Hypothalamus (tissue), 51 donors: ENCODE measurements around the gene C1orf159.

ENCODE experiments used
- DNase-seq, 51 donors: peaks; one replicate each; lab custom pipeline; 2025; lab: John Stamatoyannopoulos, UW

C1orf159 gene

DNA sequence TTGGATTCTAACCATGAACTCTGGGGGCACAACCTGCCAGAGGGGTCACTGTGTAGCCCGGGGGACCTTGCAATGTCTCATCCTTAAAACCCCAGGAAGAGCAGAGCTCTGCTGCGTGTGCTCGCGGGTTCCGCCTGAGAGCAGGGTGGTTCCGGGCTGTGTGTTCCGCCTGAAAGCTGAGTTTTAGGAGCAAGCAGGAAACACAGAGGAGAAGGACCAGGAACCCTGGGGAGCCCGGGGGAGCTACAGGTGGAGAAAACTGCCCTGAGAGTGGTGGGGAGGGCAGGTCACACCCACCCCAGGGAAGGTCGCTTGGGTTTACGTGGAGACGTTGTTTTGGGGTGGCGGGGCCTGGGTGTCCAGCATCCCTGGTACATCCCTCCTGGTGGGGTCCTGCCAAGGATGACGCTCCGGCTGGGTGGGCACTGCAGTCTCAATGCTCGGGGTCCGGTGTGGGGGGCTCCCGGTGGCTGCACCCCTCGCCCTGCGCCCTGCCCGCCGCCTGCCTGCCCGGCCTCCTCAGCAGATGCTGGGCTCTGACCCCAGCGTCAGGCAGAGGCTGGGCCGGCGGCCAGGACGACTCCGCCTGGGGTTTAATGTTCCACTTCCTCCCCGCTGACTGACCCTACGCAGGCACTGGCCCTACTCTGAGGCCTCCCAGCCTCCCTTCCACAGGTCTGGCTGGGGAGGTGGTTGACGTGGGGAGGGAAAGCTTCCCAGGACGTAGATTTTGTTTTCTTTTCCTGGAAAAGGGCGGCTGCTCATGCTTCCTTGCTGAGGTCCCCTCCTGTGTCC, 17.3 kb upstream of the C1orf159 start:
- DNase-seq, result no peak

DNA sequence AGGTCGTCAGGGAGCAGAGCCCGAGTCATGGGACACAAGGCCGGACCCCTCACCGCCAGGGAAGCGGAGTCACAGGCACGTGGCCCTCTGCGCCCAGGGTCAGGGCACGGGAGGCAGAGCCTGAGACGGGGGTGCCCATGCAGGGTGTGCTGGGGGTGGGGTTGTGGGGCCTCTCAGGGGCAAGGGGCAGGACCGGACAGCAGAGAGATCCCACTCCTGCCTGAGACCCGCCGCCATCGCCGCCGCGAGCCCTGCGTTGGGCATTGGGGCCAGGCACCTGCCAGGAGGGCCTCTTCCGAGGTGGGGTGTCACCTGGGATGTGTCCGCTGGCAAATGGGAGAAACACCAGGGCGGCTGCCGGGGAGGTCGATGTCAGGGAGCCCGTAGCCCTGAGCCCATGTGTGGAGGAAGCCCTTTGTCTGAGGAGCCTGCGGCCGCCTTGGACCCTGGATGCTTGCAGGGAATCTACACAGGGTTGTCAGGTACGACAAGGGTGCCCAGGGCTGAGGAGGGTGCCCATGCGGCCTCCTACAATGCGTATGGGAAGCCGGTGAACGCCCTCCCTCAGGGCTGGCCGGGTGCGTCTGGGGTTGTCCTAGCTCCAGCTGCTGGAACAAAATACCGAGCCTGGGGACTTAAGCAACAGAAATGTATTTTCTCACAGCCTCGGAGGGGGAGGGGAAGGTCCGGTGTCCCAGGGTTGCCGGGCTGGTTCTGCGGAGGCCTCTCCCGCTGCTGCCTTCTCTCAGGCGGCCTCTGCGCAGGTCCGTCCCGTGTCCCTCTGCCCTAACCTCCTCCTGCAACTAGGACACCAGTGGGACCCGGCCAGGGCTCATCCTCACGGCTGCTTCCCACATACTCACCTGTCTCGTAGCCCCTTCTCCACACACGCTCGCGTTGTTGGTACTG, 16.4 kb upstream of the C1orf159 start:
- no peak for DNase-seq

DNA sequence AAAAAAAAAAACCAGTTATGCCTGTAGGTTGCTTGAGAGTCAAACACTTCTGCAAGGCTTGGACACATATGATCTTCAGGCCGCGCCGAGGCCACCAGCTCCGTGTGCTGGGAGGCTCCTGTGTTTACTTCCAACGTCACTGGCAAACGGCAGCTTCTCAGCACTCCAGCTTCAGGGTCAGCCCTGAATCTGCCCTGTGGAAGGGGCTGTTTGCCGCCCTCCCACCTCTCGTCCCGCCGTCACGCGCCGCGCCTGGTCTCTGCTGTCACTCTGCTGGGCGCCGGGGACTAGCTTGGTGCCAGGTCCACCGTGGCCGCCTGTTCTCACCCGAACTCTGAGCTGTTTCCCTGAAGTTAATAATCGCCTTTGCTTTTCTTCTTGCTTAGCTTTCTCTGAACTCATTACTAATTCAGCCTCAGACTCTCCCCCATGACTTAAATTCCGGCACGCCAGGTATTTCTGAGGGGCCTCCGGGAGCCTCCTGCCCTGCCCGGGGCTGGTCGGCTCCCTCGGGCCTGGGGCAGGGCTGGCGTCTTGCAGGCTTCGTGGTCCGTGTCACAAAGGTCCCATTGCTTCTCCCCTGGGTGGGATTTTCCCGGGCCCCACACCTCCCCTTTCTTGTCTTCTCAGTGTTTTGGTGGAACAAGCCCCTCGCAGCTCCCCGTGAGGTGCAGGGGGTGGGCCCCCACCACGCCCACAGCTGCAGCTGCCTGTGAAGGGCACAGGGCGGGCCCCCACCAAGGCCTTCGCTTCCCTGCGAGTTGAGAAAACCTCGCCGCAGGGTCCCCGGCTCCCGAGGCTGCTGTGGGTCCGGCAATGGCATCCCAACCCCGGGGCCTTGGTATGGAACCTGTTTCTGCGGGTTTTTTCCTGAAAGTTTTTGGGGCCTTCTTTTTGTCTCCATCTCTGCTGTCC, 14.6 kb upstream of the C1orf159 start:
- DNase-seq, result no peak

DNA sequence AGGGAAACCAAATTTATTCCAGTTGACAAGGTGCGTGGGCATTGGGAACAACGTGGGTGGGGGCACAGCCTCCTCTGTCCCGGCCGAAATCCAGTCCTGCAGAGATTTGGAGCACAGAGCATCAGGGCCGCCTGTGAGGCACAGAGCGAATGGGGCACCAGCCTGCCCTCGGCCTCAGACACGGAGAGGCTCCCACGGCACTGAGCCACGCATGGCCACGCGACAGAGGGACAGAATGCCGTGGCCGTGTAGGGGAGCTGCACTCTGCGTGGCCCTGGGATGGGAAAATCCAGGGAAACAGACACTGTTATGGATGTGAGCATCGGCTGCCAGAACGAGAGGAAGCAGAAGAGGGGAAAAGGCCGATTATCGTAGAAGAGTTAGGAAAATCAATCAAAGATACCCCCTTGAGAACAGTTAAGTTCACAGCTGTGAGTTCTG, 13.5 kb upstream of the C1orf159 start:
- DNase-seq, result no peak

DNA sequence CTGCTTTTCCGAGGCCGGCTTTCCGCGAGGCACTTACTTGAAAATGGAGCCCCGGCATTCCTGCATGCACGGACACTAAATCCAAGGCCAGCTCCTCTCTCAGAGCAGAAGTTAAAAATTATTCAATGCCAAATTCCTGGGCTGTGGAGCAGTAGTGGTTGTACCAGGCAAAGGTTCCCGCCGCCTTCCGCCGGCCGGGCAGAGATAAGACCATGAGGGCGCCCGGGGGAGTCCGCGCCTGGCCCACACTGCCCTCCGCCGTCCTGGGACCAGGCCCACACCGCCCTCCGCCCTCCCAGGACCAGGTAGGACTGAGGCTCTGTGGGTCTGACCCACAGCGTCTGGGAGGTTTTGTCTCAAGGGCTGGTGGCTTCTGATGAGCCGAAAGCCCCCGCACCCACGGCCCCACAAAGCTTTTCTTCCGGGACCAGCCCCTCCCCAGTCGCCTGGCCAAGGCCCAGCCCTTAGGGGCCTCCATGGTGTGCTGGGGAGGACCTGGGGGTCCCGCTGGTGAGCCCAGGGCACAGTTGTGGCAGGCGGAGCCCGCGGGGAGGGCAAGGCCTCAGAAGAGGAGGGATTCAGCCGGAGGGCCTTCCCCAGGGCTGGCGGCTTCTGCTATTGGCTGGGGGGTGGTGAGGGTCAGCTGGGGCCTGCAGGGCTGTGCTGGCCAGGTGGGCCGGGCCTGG, 12.7 kb upstream of the C1orf159 start:
- no peak for DNase-seq

DNA sequence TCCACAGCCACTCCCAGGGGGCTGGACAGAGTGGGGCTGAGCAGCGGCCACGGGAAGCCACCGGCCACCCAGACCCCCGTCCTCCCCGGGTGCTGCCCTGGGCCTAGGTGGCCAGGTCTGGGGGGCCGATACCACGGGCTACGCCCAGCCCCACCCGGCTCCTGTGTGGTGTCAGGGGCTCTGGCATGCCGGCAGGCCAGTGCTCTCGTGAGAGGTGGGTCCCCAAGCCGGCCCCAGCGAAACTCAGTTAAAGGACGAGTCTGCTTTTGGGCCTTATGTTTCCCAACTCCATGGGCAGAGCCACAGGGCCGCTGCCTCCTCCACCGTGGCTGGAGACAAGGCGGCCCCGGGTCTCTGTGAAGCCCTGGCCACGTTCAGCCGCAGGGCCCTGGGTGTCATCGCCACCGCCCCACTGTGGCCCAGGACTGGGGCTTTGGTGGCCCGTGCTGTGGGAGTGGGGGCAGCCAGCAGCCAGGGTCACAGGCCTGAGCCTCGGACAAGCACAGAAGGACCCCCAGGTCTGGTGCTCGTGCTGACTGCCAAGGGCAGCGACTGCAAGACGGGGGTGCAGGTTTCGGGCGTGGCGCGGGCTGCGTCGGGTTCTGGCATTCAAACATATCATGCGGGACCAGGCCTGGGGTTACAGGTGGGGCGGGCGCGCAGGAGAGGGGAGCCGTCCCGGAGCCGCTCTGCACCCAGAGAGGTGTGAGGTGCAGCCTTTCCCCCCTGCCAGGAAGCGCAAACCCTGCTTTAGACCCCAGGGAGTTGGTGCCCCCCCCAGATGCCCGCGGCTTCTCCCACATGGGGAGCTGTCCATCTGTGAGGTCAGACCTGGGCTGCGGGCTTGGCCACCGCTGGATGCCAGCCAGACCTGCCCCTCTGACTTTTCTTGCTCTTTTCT, 11.9 kb upstream of the C1orf159 start:
- DNase-seq, result no peak

DNA sequence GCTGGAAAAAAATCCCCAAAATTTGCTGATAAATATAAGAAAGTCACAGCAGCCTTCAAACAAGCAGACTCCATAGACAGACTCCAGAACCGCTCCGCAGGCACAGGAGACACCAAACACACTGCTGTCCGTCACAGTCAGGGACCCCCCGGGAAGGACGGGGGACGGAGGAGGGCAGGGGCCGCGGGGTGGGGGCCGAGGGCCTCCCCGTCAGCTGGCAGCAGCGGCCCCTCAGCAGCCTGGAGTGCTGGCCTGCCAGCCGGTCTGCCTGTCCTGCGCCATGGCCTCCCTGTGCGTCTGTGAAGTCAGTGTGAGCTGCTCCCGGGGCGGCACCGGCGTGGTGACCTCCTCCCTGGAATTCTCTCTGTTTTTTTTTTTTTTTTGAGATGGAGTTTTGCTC, 10.1 kb upstream of the C1orf159 start:
- DNase-seq, result no peak

DNA sequence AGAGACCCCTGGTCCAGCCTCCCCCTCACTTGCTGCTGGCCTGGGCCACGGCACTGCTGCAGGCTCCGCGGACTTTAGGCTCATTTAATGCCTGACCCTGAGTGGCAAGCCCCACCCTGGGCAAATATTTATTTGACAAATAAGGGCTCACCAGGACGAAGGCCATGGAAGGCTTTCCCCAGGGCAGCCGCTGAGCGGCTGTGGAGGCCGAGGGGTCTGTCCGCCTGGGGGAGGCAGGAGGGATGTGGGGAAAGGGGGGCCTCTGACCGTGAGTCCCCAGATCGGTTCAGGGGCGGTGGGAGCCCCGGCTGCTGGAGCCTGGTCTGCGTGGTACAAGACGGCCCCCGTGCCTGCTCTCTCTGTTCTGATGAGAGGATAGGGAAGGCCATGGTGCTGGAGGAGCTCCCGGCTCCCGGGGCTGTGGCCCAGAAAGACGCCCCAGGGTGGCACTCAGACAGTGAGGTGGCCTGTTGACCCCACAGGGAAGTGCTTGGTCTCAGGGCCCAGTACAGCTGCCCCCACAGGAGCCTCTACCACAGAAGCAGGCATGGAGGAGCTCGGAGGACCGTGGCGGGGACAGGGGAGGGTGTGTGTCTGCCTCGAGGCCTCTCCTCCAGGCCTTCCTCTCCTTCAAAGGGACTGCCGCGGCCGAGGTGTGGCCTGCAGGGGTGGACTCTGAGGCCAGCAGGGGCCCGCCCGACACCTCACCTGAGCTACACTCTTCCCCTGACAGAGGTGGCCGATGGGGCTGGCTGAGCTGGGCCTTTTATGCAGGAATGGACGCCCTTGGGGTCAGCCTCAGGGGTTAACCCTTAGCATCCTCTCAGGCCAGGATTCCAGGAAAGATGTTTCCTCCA, 9.1 kb upstream of the C1orf159 start:
- no peak for DNase-seq

DNA sequence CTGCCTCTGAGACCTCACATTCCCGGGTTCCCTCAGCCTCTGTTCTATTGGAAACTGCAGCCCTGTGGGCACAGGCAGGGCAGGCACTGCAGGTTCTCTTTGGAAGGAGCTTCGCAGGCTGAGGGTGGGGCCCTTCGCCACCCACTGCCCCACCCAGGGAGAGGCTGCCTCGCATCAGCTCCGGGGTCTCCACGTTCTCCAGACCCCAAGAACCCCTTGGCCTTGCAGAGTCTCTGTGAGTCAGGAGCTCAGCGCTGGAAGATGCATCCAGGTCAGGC, 8.6 kb upstream of the C1orf159 start:
- no peak for DNase-seq

DNA sequence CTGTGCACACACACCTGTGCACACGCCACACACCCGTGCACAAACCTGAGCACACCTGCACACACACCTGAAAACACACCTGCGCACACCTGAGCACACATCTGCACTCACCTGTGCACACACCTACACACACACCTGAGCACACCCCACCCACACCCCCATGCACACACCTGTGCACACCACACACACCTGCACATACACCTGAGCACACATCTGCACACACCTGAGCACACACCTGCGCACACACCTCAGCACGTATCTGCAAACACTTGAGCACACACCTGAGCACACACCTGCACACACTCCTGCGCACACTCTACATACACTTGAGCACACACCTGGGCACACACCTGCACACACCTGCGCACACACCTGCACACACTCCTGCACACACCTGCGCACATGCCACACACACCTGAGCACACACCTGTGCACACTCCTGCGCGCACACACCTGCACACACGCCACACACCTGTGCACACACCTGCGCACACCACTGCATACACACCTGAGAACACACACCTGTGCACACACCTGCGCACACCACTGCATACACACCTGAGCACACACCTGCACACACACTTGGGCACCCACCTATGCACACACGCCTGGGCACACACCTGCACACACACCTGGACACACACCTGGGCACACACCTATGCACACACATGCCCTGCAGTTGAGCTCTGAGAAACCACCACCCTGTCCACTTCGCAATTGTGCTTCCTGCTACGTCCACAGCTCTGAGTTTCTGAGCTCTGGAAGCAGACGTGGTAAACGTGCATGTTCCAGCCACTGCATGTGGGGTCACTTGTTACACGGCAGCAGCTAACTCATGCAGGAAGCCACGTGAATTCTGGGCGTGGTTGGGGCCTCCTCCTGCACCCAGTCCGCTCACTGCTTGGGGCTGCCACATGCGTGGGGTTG, 8.0 kb upstream of the C1orf159 start:
- no peak for DNase-seq

DNA sequence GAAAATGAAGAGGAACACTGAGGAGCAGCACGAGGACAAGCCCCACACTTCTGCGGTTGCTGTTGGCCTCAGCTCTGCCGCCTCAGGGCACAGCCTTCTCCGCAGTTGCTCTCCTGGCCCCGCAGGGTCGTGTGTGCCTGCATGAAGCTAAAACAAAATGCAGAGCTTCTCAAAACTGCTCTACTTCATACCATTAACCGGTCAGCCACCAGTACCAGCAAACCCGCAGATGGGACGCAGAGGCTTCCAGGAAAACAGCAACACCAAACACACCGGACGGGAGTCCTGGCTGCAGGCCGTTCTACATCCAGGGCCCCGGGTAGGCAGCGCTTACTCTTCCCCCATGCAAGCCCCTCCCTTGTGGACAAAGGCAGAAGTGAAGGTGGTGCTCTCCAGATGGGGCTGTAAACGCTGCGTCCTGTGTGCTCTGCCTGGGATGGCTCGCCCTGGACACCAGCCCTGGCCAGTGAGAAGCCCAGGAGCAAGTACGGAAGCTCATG, 7.1 kb upstream of the C1orf159 start:
- DNase-seq, result no peak

DNA sequence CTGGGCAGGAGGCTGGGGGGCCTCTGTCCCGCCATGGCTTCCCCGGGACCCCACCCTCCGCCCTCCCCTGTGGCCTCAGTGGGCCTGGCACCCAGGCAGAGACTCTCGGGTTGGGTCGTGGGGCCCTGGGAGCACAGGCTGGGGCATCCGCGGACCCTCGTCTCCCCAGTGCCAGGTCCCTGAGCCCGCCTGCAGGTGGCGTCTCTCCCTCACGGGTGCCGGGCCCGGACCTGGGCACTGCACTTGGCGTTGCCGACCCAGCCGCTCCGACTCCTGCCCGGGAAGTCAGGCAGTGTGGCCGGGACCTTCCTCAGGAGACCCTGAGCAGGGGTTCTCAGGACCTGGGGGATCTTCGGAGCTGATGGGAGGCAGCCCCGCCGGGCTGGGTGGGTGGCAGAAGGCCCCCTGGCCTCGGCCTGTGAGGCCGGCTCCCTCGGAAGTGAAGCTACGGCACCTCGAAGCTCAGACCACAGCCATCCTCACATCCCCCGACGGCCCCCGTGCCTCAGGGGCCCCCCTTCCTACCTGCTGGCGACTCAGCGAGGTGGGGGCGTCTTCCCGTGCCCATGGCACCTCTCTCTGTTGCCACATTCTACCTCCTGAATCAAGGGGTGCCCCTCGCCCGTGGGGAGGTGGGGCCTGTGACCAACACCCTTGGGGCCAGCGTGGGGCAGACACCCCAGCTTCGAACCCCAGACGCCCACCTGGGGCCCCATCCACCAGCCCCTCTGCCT, 6.4 kb upstream of the C1orf159 start:
- DNase-seq, result peak in 49 of 51 donors; percentile 10 to 86 (median 59)

DNA sequence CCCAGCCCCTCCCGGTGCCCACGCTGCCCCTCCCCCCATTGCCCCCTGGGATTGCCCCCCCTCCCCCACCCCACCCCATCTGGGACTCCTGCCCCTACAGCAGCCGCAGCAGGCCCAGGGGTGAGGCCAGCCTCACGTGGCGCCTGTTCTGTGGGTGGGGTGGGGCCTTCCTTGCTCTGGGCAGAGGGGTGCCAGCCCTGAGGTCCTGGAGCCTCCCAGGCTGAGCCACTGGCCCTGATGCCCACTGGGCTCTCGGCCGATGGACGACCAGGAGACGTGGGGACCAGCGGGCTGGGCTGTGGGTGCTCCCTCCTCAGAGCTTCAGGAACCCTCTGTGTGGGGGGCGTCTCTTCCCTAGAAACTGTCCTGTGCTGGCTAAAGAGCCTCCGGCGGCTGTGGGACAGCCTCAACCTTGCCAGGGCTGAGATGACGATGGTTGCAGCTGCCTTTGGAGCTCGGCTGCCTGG, 5.8 kb upstream of the C1orf159 start:
- DNase-seq, result peak in 1 of 51 donors; percentile 36

DNA sequence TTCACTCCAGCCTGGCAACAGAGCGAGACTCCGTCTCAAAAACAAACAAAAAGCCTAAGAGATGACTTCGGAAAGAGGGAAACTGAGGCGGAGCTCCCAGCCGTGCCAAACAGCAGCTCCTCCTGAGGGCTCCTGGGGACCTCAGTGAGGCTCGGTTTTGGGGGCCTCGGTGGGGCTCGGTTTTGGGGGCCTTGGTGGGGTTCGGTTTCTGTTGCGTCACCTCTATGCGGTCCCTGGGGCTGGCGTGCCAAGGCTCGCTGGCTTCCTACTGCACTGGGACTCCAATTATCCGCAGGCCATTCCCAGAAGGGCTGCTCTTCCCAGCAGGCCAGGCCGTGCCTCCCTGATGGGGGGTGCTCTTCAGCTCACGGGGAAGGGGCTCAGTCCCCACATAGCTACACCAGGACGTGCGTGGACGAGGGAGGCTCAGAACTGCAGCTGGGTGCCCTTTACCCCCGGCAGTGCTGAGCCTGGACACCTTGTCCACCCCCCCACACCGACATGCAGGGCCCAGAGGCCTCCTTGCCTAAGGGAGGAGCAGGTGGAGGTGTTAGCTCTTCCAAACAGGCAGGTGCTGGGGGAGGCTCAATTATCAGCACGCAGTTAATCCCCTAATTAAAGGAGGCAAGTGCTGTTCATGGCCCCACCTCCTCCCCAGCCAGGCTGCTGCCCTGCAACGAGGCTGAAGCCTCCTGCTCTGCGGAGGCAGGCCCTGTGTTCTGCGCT, 5.1 kb upstream of the C1orf159 start:
- DNase-seq, result no peak

DNA sequence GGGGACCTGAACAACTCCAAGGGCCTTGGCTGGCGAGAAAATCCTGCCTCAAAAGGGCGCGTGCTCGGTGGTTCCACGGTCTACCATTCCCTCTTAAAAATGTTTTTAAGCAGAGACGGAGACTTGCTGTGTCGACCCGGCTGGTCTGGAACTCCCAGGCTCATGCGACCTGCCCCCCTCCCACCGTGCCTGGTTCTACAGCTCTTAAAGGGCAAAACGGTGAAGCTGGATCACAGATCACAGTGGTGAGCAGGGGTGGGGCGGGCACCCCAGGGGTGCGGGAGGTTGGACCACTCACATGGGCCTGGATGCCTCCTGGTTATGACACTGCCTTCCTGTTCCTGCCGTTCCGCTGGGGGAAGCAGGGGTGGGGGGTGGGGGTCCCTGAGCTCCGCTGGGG, 4.2 kb upstream of the C1orf159 start:
- DNase-seq, result no peak
